ENCODE results near the gene SERPINB10.

The SERPINB10 gene

GRCh38 chr18:63953811-63954210, 46.1 kb downstream of the SERPINB10 start:
- no peak for TF ChIP-seq CTCF (IDR thresholded peaks at IDR 0.05)
- Mint-ChIP-seq H3K4me1 (peaks cover 6% of the 10 kb centered on the region), H3K27ac (no peak overlapping the region), H3K4me3 (no peak overlapping the region), H3K27me3 (ENCODE audit: low read depth, poor library complexity) (peaks cover 13% of the 10 kb centered on the region), H3K36me3 (ENCODE audit: low read depth) (no peaks in the 10 kb centered on the region), H3K9me3 (no peaks in the 10 kb centered on the region)
- no peak for DNase-seq

- Mint-ChIP-seq H3K27me3 (ENCODE audit: low read depth, poor library complexity) (peaks cover 18% of the 10 kb centered on the region), H3K4me3 (no peak overlapping the region), H3K9me3 (no peaks in the 10 kb centered on the region), H3K36me3 (ENCODE audit: low read depth) (no peaks in the 10 kb centered on the region), H3K27ac (no peak overlapping the region), H3K4me1 (no peaks in the 10 kb centered on the region)
- no peak for DNase-seq
- TF ChIP-seq CTCF (IDR thresholded peaks at IDR 0.05): no peak
Observed at GRCh38 chr18:63956755-63957154, 49.0 kb downstream of the SERPINB10 start.

- no peak for TF ChIP-seq CTCF (IDR thresholded peaks at IDR 0.05)
- DNase-seq: no peak
- Mint-ChIP-seq H3K4me1 (no peaks in the 10 kb centered on the region), H3K27me3 (ENCODE audit: low read depth, poor library complexity) (peaks cover 32% of the 10 kb centered on the region), H3K27ac (no peak overlapping the region), H3K36me3 (ENCODE audit: low read depth) (no peaks in the 10 kb centered on the region), H3K4me3 (no peak overlapping the region), H3K9me3 (no peaks in the 10 kb centered on the region)
Observed at GRCh38 chr18:63960891-63961290, 53.1 kb downstream of the SERPINB10 start.

GRCh38 chr18:63961435-63961980, 53.8 kb downstream of the SERPINB10 start:
- no peak overlapping the region for H3K27ac Mint-ChIP-seq
- H3K27me3 Mint-ChIP-seq (ENCODE audit: low read depth, poor library complexity): peaks cover 33% of the 10 kb centered on the region
- no peaks in the 10 kb centered on the region for H3K9me3 Mint-ChIP-seq
- no peak for DNase-seq
- no peaks in the 10 kb centered on the region for H3K36me3 Mint-ChIP-seq (ENCODE audit: low read depth)
- H3K4me3 Mint-ChIP-seq: no peak overlapping the region
- TF ChIP-seq CTCF (IDR thresholded peaks at IDR 0.05): no peak
- H3K4me1 Mint-ChIP-seq: no peaks in the 10 kb centered on the region

GRCh38 chr18:63962137-63962536, 54.4 kb downstream of the SERPINB10 start:
- Mint-ChIP-seq H3K9me3 (no peaks in the 10 kb centered on the region), H3K27ac (no peak overlapping the region), H3K36me3 (ENCODE audit: low read depth) (no peaks in the 10 kb centered on the region), H3K27me3 (ENCODE audit: low read depth, poor library complexity) (peaks cover 38% of the 10 kb centered on the region), H3K4me3 (no peak overlapping the region), H3K4me1 (no peaks in the 10 kb centered on the region)
- no peak for DNase-seq
- TF ChIP-seq CTCF (IDR thresholded peaks at IDR 0.05): no peak

GRCh38 chr18:63963615-63964256, 56.0 kb downstream of the SERPINB10 start:
- DNase-seq: no peak
- Mint-ChIP-seq H3K9me3 (no peaks in the 10 kb centered on the region), H3K36me3 (ENCODE audit: low read depth) (no peaks in the 10 kb centered on the region), H3K27ac (no peak overlapping the region), H3K4me1 (peaks cover 4% of the 10 kb centered on the region), H3K4me3 (no peak overlapping the region), H3K27me3 (ENCODE audit: low read depth, poor library complexity) (peaks cover 50% of the 10 kb centered on the region)
- peak; percentile 72 for TF ChIP-seq CTCF (IDR thresholded peaks at IDR 0.05)
